ENCODE results near the gene FNBP1.

Gene FNBP1

DNA sequence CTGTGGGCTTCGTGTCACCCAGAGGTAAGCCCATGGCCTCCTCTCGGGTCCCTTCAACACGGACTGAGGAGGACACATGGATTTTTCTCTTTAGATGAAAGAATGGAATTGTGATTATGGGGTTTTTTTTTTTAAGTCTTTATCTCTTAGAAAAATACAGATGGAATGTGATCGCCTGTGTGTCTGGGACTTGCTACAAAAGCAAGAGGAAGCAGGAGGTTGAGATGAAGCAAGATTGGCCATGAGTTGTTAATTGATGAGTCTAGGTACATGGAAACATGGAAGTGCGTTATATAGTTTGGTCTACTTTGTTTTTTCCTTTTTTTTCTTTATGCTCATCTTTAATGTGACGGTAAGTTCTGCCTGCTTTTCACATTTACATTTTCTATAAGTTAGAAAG is 193.1 kb downstream of the FNBP1 start:
- DNase-seq, result no peak

GRCh38 chr9:129848712-129849441 is 194.1 kb downstream of the FNBP1 start:
- DNase-seq, result no peak

GRCh38 chr9:129845373-129845772 is 197.6 kb downstream of the FNBP1 start:
- no peak for DNase-seq

DNA sequence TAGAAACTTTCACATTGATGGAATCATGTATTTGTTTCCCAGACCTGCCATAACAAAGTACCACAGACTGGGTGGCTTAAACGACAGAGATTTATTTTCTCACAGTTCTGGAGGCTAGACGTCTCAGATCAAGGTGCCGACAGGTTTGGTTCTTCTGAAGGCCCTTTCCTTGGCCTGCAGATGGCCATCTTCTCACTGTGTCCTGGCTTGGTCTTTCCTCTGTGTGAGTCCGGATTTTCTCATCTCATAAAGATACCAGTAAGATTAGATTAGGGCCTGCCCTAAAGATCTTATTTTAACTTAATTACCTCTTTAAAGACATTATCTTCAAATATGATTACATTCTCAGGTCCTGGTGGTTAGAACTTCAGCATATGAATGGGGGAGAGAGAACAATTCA is 201.9 kb downstream of the FNBP1 start:
- DNase-seq, result no peak

DNA sequence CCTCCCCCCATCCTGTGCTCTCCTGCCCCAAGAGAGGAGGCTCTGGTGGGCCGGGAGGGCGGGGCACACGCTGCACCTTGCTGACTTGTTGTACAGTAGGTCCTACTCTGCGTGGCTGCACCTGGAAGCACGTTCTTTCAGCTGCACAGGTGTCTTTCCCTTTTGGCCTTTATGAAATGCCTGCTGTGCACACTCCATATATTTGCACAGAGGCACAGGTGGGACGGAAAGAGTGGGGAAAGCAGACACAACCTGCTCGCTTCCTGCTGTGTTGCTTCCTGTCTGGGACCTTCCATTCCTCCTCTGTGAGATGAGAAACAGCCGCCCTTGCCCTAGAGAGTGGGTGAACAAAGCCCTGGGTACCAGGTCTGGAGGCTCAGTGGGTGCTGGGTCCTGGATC is 203.0 kb downstream of the FNBP1 start:
- DNase-seq, result no peak

DNA sequence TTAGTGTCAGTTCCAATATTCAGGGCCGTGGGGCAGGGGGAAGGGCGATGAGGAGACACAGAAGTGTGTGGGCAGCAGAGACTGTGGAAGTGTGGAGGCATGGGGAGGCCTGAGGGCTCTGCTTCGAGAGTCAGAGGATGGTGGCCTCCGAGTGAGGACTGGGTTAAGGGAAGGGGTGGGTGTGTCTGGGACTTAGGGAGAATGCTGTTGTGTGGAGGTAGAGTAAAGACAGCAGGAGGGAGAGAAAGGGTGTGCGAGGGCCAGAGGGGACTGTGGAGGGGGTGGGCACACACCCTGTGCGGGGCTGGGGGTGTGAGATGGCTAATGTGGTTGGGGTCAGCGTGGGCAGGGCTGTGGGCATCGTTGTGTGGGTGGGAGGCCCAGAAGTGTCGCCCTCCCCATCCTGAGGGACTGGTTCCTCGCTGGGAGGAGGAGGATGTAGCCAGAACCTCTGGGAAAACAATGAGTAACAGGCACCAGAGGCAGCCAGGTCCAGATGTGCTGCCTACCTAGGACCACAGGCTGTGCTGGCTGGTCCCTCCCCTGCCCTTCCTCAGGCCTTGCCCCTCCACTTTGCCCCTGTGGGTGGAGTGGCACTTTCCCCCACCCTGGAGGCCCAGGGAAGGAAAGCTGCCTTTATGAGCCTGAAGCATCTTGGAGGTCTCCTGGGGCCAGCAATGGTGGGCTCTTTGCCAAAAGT is 203.5 kb downstream of the FNBP1 start:
- no peak for DNase-seq

DNA sequence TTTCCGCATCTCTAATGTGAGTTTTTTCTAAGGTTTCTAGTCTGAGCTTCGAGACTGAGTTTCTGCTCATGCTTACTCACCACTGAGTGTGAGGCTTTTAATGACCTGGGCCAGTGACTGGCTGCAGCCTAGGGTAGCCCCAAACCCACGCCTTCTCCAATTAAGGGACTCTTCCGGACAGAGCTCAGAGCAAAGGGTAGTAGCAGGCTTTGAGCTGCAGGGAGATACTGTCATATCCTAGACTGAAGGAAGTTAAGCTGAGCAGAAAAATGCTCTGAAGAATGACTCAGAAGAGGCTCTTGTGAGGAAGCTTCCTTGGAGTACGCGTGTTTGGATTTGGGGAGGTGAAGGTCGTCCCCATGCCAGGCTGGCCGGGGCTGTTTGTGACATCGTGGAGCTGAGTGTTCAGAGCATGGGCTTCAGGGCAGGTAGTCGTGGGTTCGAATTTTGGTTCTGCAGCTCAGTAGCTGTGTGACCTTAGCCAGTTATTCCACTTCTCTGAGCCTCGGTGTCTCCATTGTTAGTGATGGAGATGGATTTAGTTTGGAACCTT is 204.2 kb downstream of the FNBP1 start:
- peak; percentile 77 for DNase-seq

Data from fibroblast of skin of right biceps (primary cell).